Fibroblast of skin of right quadriceps (primary cell): ENCODE measurements around the gene NSMF.
A peak's percentile ranks its signal among the peaks of the same experiment; 100 is the strongest.

Source experiments
- DNase-seq: peaks from one replicate; pipeline ENCODE4 v3.0.0-alpha.2; 2013

Gene NSMF

DNA sequence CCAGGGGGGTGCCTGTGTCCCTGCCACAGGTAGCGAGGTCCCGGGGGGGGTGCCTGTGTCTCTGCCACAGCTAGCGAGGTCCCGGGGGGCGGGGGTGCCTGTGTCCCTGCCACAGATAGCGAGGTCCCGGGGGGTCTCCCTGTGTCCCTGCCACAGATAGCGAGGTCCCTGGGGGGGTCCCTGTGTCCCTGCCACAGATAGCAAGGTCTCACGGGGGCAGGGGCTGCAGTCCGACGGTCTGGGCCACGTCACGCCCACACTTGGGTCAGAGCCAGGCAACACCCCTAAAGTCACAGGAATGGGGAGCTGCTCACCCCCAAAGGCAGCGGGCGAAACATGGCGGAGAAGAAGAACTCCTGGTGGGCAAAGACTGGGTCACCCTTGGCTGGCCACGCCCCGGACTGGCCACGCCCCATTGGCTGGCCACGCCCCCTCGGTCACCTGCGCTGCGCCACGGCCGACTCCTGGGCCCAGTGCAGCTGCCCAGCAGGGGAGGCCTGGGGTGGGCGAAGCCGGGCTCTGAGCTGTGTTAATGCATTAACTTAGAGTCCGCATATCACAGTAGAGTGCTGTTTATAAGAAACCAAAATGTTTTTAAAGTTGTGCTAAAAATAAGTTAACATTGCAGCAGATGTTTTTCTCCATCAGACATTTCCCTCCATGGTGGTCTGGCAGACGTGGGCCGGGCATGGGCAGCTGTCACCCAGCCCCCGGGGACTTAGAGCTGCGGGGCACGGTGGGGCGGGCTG lies 29.0 kb downstream of the NSMF start:
- DNase-seq, result no peak

DNA sequence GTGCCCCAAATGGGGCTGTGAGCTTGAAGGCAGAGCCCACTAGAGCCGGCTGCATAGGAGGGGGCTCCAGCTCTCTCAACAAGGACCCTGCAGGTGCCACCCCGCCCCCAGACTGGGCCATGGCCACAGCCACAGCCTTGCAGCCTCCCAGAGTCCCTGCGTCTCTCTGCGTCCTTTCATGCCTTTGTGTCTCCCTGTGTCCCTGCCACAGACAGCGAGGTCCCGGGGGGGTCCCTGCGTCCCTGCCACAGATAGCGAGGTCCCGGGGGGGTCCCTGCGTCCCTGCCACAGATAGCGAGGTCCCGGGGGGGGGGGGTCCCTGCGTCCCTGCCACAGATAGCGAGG lies 29.6 kb downstream of the NSMF start:
- no peak for DNase-seq

DNA sequence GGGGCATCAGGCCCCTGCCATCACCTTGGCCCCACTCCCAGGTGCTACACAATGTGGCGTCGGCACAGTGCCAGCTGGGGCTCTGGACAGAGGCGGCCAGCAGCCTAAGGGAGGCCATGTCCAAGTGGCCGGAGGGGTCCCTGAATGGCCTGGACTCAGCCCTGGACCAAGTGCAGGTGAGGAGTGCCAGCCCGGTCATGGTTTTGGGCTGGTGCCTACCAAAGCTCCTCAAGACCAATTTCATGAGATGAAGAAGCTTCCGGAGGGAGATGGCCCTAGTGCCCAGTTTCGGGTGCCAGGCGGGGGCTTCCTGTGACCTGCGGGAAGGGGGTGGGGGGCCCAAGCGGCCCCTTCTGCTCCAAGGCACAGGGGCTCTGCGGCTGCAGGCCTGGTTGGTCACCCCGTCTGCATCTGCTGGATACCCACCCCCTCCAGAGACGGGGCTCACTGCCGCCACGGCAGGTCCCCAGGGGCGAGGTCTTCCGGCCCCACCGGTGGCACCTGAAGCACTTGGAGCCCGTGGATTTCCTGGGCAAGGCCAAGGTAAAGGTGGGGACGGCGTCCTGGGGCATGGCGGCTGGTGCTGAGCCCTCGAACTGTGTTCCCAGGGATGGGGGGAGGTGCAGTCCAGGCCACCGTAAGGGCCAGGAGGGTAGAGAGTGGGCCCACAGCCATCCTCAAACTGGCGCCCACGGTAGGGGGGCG lies 30.1 kb downstream of the NSMF start:
- DNase-seq, result no peak

DNA sequence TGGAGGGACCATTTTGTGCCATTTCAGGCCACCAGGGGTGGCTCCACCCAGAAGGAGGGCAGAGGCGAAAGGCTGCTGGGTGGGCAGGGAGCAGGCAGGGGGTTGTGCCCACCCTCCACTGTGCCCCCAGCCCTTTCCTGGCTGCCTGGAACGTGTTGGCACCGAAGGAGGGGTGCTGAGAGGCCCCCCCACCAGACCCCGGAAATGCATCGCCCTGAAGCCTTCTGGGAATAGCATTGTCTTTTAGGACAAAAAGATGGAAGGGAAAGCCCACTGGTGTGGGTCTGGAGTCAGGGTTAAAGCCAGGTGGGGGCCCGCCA lies 30.9 kb downstream of the NSMF start:
- no peak for DNase-seq

DNA sequence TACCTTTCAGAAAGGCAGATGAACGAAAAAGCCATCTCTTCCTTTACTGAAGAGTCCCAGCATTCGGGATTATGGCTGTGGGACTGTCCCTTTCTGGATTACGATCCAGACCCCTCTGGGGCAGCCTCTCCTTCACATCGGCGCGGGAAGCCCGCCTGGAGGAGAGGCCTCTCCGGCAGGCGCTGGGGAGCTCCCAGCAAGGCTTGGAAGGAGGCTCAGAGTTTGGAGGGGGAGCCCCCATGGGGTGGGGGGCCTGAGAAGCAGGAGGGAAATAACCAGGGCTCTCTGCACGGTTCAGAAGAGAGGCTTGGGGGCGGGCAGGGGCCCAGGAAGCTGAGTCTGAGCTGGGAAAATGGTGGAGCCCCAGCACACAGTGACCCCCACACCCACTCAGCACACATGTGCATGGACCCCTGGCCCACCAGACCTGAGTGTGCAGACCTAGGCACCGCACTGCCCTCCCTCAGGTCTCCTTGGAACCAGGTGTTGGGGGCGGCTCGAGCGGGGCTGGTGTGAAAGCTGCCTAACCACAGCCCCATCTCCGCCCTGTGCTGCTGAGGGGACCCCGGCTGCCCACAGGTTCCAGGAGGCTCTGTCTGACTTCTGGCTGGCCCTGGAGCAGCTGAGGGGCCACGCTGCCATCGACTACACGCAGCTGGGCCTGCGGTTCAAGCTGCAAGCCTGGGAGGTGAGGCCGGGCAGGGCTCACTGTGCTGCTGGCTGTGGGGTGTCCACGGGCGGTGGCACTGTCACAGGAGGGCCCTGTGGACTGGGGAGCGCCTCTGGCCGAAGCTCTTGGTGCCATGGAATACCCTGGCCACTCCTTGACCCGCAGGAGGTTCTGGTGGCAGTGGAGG lies 31.5 kb downstream of the NSMF start:
- no peak for DNase-seq

DNA sequence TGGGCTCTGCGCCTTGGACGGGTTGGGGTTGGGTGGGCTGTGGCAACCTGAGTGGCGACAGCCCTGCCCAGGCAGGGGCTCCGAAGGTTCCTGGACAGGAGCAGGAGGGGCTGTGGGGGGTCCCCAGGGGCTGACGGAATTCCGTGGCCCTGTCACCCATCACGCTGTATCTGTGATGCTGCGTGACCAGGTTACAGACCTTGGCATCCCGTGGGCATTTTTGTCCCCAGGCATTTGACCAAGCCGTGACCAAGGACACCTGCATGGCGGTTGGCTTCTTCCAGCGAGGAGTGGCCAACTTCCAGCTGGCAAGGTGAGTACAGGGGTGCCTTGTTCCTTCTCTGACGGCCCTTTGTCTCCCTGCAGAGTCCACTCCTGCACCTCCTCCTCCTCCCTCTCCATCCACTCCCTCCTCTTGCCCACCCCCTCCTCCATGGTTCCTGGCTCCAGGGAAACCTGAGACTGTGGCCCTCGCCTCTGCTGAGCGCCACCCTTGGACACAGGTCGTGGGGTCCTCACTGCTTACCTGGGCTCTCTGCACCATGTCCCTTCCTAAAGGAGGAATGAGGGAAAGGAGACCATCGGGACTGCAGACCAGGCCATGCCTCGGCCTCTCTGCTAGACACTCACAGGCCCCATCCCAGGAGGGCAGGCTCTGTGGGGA lies 33.0 kb downstream of the NSMF start:
- no peak for DNase-seq

DNA sequence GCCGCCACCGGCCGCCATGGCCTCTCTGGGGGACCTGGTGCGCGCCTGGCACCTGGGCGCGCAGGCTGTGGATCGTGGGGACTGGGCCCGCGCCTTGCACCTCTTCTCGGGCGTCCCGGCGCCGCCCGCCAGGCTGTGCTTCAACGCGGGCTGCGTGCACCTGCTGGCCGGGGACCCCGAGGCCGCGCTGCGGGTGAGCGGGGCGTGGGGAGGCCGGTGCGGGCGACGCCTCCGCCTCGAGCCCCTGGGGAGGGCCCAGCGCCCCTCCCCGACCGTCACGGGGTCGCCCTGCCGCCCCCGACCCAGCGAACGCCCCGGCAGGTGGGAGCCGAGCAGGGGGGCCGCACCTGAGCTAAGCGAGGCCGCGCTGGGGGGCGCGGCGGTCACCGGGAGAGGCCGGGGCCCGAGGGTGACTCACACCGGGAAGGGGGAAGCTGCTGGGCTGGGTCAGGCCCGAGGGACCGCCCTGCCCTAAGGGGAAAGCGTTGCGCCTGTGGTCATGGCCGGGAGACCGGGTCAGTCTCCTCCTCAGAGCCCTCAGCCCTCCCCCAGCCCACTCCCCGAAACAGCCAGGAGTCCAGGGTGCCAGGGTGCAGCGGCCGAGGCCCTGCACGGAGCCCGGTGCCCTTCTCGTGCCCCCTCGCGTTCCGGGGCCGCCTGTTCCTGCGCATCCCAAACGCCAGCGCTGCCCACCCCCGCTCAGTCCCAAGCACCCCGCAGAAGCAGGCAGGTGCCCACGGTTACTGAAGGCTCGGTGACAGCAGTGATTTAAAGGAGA lies 35.4 kb downstream of the NSMF start:
- DNase-seq, result no peak

DNA sequence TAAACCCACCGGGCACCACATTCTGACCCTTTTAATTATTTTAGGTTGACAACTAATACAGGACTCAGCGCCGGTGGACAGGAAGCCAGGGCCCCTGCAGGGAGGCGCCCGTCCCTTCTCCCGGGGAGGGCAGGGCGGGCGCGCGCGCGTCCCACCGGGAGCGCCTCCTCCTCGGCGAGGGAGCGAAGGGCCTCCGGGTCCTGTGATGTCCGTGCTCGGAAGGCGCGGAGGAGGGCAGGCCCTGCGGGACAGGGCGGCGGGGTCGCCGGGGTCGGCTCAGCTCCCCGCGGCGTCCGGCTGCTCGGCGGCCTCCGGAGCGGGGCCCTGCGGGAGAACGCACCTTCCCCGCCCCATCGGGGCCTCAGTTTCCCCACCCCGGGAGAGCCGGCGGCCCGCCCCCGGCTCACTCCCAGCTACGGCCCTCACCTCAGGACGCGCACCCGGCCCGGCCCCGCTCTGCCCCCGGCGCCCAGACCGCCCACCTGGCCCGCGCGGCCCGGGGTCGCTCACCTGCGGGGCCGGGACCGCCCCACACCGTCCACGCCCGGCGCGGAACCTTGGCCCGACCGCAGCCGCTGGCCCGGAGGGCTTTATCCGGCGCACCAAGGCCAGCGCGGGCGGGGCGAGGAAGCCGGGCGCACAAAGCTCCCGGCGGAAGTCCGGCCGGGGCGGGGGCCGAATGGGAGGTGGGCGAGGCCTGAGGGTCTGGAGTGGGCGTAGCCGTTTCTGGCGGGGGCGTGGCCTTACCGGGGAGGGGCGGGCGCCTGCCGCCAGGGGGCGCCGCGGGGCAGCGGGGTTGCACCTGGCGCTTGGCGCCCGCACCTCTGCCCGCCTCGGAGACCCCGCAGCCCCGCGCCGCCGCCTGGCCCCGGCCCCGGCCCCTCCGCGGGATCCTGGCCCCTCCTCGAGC lies 36.3 kb downstream of the NSMF start, which contains the start of the genes EXD3 and NOXA1:
EXD3 (minus strand) TSS at position 559 of the 910 bp plus-strand sequence. CDS start 27,805 bp downstream, outside the sequence.
NOXA1 (plus strand) TSS at position 790 of the 910 bp plus-strand sequence. CDS start 137 bp downstream, outside the sequence.
- DNase-seq, result peak; percentile 91

DNA sequence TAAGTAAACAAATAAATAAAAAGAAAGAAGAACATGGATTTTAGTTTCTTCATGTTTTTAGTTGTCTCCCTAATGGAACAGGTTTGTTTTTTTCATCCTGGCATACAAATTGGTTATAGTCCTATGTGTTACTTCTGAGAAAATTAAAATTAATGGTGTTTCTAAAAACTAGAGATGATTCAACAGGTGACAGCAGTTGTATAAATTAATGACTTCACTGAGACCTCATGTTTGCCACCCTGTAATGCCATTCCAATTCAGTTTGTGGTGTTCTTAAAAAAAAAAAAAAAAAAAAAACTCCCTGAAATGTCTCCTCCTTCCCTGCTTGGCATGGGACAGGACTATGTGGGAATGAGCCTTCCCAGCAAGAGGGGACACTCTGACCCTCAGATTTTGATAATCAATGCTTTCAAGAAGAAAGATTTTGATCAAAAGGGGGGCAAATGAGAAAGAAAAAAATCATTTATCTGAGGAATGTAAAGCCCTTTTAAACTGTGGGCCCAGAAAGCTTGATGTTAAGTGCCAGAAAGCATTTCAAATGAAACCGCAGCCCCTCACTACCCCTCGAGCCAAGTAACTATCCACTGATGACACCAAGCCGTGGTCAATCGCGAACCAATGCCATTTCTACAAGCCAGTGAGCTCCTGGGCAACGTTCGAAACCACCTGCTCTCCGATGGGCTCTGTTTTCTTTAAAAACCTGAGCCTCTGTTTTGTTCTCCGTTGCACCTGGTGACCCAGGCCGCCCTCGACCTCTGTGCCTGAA lies 37.1 kb downstream of the NSMF start:
- no peak for DNase-seq

DNA sequence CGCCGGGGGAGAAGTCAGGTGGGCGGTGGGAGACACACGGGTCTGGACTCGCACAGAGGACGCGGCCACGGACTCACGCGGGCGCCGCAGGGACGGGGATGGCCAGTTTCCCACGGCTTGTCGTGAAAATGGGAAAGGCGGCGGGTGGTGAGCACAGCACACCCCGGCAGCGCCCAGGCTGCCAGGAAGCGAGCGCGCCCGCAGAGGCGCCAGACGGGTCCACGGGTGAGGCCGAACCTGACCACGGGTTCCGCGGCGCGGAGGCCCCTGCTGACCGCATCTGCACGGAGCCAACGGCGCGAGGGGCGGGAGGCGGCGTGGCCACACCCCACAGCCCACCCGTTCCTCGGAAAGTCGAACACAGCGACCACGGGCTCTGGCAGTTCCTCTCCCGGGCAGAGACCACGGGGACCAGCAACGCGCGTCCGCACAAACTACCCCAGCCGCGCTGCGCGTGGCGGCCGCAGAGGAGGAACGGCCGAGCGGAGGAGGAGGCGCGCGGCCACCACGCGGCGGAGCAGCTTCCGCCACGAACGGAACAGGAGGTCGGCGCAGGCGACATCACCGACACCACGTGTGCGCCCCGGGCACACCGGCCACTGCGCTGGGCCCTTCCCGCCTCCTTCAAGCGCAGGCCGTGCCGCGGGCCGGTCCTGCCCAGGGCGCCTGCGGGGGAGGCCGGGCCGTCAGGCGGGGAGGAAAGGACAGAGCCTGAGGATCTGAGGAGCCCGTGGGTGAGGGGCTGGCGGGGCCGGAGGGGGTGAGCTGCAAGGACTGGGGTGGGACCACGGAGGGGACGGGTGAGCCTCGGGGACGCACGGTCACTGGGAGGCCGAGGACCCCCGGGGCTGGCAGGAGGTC lies 41.7 kb downstream of the NSMF start:
- no peak for DNase-seq

DNA sequence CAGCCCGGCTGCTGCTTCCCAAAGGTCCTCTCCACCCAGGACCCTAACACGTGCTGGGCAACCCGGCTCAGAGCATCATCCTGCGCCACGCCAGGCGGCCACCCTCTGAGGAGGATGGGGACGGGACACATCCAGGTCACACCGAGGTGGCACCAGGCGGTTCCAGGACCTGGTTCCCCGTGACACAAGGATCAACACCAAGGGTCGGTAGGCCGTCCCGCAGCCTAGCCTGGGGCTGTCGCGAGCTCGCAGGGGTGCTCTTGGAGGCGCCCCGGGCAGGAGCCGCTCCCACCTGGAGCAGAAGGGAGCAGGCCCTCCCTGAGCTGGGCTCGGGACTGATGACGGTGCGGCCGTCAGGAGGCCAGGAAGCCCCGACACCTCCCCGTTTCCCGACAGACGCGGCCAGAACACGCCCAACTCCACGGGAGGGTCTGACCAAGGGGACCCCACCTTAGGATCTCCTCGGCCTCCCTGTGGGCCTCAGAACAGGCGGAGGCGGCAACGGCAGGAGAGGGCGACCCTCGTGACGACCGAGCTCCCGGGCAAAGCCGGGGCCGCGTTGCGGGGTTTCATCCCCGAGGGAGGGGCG lies 42.5 kb downstream of the NSMF start:
- no peak for DNase-seq

DNA sequence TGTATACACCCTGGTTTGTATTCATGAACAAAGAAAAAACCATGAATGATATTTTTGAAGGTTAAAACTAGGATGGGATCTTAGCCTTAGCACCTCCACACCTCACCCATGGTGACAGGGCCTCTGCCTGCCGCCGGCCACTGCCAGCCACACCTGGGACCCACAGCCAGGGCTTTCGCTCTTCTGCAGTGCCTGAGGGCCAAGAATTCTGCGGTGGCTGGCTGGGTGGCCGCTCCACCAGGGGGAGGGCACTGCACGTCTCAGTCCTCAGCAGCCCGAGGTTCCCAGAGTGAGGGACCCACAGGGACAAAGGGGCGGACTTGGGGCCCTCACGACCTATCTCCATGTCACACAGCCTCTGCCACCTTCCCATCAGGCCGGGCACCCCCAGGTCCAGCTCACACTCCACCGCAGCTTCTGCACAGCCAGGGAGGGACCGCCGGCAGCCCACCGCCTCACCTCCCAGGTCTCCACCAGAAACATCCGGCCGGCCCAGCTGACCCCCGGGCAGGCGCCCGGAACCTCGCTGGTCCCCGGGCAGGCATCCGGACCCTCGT lies 43.0 kb downstream of the NSMF start:
- no peak for DNase-seq

DNA sequence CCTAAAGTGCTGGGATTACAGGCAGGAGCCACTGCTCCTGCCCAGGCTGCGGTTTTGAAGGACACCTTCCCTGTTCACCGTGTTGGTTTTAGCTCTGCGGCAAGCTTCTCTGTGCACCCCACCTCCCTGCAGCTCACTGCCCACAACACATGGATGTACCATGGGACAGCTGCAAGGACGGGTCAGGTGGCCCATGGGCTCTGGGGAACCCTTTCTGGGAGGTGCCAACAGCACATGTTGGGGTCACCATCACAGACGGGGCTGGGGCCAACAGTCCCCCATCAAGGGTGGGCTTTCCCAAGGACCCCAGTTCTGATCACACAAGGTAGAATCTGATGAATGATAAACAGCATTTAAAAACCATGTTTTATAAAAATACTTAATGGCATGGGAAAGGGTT lies 43.7 kb downstream of the NSMF start:
- DNase-seq, result no peak

DNA sequence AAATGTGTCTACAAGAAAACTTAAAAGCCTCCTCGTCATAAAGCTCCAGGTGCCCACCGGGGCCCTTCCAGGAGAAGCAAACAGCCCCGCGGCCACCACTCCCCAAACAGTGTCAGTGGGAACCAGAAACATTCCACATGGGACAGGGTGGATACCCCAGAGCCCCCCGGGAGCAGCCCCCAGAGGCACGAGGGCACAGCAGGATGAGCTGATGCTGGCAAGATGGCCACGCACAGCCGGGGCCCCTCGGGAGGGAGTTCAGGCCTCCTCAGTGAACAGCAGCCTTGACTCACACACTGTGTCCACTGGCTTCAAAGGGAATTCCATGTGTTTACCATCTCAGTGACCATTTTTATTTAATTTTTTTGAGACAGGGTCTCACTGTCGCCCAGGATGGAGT lies 46.7 kb downstream of the NSMF start:
- DNase-seq, result no peak

DNA sequence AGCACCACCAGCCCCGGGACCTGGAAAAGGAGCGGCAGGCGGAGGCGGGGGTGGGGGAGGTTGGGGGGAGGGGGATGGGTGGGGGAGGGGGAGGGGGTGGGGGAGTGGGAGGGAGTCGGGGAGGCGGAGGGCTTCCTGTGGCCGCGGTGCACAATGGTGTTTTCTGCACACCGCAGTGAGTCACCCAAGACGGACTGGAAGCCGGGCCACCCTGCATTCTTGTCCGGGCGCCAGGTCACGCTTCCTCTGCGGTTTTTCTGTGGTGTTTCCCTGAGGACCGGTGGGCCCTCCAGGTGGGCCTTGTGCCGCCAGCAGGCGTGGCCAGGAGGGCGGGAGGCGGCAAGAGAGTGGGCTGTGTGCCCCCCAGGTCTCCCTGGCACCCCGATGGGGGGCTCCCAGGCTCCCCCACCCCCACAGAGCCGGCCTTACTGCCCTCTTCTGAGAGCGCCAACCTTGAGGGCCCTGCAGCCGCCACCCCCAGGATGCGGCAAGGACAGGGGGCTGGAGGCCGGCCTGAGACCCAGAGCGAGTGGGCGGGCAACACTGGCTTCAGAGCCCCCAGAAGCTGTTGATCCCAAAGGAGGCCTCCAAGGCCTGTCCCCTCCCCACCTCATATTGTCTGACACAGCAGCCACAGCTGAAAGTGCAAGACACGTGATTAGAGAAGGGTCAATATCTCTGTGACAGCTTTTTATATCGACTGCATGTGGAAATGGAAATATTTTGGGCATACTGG lies 47.3 kb downstream of the NSMF start:
- peak; percentile 80 for DNase-seq

DNA sequence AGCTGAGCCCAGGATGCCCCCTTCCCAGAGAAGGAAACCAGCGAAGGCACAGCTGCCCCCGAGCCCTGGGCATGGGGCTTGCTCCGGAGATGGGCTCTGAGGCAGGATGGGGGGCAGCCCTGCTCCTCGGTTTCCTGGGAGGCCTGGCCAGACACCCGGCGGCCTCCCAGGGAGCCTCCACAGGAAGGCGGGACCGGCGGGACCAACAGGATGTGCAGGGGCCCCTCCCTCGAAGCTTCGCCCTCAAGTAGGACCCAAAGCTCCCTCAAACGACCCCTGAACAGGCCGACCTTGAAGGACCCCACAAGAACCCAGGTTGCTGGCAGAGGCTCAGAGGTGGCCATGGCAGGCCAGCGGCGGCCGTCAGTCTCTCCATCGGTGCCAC lies 47.9 kb downstream of the NSMF start:
- DNase-seq, result no peak

DNA sequence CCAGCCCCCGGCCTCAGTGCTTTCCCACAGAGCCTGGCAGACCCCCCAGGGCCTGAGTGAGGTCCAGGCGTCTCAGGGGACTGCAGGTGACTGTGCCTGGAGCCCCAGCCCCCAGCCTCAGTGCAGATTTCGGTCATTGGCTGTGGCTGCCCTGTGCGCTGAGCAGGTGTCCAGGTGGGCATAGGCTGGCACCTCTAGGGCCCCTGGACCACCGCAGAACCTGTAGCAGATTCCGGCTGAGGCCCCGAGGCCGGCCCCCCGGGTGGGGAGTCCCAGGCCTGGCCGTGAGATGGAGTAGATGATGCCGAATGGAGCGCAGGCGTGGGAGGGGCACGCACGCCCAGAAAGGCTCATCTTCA lies 48.3 kb downstream of the NSMF start:
- no peak for DNase-seq
